HTERT RPE-1 (cell line): ENCODE data around the gene RNF4.
"Not testable (repeated sequence)": the region's sequence is repeated elsewhere in the genome, so short reads cannot be mapped to it uniquely, and the experiment has no call there.

Experiments
- in situ Hi-C: fragments of 300-500 bp; cut with MboI; formaldehyde crosslinking; loops from 4 replicates; pipeline ENCODE4 v1.14.3; 2020; ENCODE audit warnings: low sequenced_read_pairs

The RNF4 gene

GRCh38 chr4:2516635-2517034 is 47.7 kb downstream of the RNF4 start:
- in situ Hi-C loops, result no loop called here

DNA sequence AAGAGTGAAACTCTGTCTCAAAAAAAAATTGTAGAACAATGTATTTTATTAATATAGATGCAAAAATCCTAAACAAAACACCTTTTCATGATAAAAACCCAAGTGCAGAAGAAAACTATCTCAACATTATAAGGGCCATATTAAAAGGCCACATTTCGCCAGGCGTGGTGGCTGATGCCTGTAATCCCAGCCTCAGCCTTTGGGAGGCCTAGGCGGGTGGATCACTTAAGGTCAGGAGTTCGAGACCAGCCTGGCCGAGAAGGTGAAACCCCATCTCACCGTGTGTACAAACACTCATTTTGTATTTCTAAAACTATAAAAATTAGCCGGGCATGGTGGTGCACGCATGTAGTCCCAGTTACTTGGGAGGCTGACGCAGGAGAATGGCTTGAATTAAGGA is 57.7 kb downstream of the RNF4 start:
- in situ Hi-C loops, result no loop called here

- in situ Hi-C loops, result no loop called here
Observed at GRCh38 chr4:2534904-2535375, 66.0 kb downstream of the RNF4 start.

GRCh38 chr4:2535376-2536192 is 66.7 kb downstream of the RNF4 start:
- in situ Hi-C loops, result no loop called here

- in situ Hi-C loops, result no loop called here
Observed at GRCh38 chr4:2536193-2537010, 67.5 kb downstream of the RNF4 start, which contains the start of gene FAM193A. Gene FAM193A, plus strand, starts transcription at chr4:2536647. Its CDS starts 269 bp downstream, at chr4:2536916.

DNA sequence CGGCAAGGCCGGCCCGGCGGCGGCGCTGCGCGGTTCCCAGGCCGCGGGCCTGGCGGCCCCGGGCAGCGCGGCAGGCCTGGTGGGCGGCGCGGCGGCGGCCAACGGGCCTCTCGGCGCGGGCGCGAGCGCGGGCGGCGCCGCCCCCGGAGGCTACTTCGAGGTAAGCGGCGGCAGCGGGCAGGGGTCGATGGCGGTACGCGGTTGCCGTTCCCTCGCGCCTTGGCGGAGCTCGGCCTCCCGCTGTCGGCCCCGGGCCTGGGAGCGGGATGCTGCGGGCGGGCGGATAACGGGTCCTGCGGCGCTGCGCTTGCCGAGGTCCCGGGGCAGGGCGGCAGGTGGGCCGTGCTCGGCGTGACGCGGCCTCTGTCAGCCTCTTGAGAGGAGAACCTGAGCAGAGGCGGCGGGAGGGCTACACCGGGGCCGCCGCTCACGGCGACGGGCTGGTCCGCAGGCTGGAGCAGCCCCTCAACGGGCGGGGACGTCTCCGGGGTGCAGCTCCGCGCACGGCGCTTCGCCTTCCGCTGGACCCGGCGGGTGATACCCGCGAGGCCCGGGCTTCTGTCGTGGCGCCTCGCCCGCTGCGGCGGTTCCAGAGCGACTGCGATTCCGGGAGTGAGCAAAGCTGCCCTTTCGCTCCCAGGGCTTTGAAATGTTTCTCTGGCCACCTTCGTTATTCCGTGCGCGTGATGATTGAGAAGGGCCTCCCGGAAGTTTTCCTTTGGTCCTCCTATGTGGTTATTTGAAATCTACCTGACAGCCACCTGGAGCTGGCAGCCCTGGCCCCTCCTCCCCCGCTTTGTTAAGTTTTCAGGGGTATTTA is 68.3 kb downstream of the RNF4 start:
- in situ Hi-C loops, result no loop called here

DNA sequence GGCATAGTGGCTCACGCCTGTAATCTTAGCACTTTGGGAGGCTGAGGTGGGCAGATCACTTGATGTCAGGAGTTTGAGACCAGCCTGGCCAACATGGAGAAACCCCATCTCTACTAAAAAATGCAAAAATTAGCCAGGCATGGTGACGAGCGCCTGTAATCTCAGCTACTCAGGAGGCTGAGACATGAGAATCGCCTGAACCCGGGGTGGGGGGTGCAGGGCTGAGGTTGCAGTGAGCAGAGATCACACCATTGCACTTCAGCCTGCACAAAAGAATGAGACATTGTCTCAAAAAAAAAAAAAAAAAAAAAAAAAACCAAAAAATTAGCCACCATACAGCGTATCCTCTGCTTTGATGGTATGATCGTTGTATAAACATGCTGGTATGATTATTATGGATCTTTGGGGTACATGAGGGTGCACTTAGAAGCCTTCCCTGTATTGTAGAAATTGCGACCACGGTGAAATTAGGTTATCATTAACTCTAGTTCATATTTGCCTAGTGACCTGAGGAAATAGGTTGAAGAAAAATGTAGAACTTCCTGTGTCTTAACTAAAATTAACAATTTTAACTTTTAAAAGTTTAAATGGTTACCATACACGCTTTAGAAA is 74.8 kb downstream of the RNF4 start:
- in situ Hi-C loops, result not testable (repeated sequence)

DNA sequence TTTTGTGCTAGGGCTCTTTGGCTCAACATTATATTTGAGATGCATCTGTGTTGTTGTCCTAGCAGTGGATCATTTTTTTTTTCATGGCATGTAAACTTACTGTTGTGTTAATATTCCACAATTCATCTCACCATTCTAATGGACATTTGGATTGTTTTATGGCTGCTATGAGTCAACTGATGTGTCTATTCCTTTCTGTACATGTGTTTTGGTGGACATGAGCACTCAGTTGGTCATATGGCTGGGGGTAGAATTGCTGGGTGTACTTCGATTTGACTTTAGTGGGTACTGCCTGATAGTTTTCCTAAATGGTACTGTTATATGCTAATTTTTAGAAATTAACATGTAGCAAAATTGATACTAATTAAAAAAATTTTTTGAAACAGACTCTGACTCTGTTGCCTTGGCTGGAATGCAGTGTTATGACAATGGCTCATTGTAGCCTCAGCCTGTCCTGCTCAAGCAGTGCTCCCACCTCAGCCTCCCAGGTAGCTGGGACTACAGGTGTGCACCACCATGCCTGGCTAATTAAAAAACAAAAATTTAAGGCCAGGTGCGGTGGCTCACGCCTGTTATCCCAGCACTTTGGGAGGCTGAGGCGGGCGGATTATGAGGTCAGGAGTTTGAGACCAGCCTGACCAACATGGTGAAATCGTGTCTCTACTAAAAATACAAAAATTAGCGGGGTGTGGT is 76.6 kb downstream of the RNF4 start:
- in situ Hi-C loops, result no loop called here

- in situ Hi-C loops, result no loop called here
Observed at GRCh38 chr4:2546286-2546823, 77.4 kb downstream of the RNF4 start.

- in situ Hi-C loops, result not testable (repeated sequence)
Observed at GRCh38 chr4:2546961-2547691, 78.2 kb downstream of the RNF4 start.

- in situ Hi-C loops, result no loop called here
Observed at GRCh38 chr4:2551118-2551517, 82.2 kb downstream of the RNF4 start.

DNA sequence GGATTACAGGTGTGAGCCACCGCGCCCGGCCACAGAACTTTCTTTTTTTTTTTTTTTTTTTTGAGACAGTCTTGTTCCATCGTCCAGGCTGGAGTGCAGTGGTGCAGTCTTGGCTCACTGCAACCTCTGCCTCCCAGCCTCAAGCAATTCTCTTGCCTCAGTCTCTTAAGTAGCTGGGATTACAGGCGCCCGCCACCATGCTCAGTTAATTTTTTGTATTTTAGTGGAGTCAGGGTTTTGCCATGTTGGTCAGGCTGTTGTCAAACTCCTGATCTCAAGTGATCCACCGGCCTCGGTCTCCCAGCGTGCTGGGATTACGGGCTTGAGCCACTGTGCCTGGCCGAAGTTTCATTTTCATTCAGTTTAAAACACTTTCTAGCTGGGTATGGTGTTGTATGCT is 83.9 kb downstream of the RNF4 start:
- in situ Hi-C loops, result no loop called here

DNA sequence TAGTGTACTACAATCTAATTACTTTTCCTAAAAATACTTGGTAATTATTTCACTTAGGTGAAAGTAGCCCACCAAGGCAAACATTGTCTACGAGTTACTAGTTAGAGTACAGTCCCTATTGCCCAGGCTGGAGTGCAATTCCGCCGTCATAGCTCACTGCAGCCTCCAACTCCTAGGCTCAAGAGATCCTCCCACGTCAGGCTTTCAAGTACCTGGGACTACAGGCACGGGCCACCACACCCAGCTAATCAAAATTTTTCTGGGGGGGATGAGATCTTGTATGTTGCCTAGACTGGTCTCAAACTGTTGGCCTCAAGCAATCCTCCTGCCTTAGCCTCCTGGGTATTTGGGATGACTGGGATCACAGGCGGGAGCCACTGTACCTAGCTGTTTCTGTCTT is 89.4 kb downstream of the RNF4 start:
- in situ Hi-C loops, result no loop called here

GRCh38 chr4:2560167-2560566 is 91.3 kb downstream of the RNF4 start:
- in situ Hi-C loops, result no loop called here
